CD4-positive, alpha-beta T cell treated with Interferon alpha-2 for 1 hour (primary cell): ENCODE measurements around the gene NPY5R.

Experiments used
- DNase-seq, 2 donors: peaks; one replicate each; pipeline ENCODE4 v3.0.0-alpha.2; 2020 to 2022

NPY5R gene

GRCh38 chr4:163343604-163344146 lies at the start of gene NPY5R:
NPY5R (plus strand) TSS chr4:163343892; CDS start chr4:163350274, 6,382 bp downstream.
- DNase-seq = no peak

GRCh38 chr4:163295138-163295537 lies 48.6 kb upstream of the NPY5R start:
- DNase-seq = no peak

GRCh38 chr4:163300445-163300844 lies 43.2 kb upstream of the NPY5R start:
- DNase-seq = no peak

- DNase-seq = no peak
These were observed 40.6 kb upstream of the NPY5R start for GRCh38 chr4:163303069-163303468.

GRCh38 chr4:163309466-163309865 lies 34.2 kb upstream of the NPY5R start:
- DNase-seq = no peak

- DNase-seq = no peak
These were observed 26.6 kb upstream of the NPY5R start for GRCh38 chr4:163317110-163317509.

GRCh38 chr4:163330916-163331628 lies 12.6 kb upstream of the NPY5R start:
- DNase-seq = no peak

GRCh38 chr4:163331629-163332376 lies 11.9 kb upstream of the NPY5R start:
- DNase-seq = no peak

GRCh38 chr4:163332526-163333406 lies 10.9 kb upstream of the NPY5R start, which contains the start of gene NPY1R:
NPY1R (minus strand) TSS chr4:163332596; CDS start chr4:163326554, 6,042 bp downstream.
- DNase-seq = peak in 1 of 2 donors; percentile 16

GRCh38 chr4:163335384-163335783 lies 8.3 kb upstream of the NPY5R start:
- DNase-seq = no peak

GRCh38 chr4:163344147-163345125 lies 744 bp downstream of the NPY5R start:
- no peak for DNase-seq

- DNase-seq = no peak
These were observed 7.0 kb downstream of the NPY5R start for GRCh38 chr4:163350672-163351071.

GRCh38 chr4:163353054-163353453 lies 9.4 kb downstream of the NPY5R start:
- no peak for DNase-seq

- no peak for DNase-seq
These were observed 12.4 kb downstream of the NPY5R start for GRCh38 chr4:163356104-163356503.

GRCh38 chr4:163367651-163368050 lies 24.0 kb downstream of the NPY5R start:
- no peak for DNase-seq

GRCh38 chr4:163372029-163372428 lies 28.3 kb downstream of the NPY5R start:
- DNase-seq = no peak

GRCh38 chr4:163378661-163379060 lies 35.0 kb downstream of the NPY5R start:
- no peak for DNase-seq

GRCh38 chr4:163380703-163381102 lies 37.0 kb downstream of the NPY5R start:
- DNase-seq = no peak

GRCh38 chr4:163382178-163382869 lies 38.6 kb downstream of the NPY5R start:
- no peak for DNase-seq

GRCh38 chr4:163384434-163384833 lies 40.7 kb downstream of the NPY5R start:
- no peak for DNase-seq

GRCh38 chr4:163384926-163385325 lies 41.2 kb downstream of the NPY5R start:
- DNase-seq = no peak
